ENCODE results near the gene SLC25A24. TPM values are rescaled to one million over a fixed set of nuclear protein-coding genes. Genes with fewer than 3 reads are reported as not detected.
"Not testable (repeated sequence)": the region's sequence is repeated elsewhere in the genome, so short reads cannot be mapped to it uniquely, and the experiment has no call there.

The SLC25A24 gene
- total and polyA plus RNA-seq, 5 donors = 8.8 to 18.1 (median 16.0) TPM

DNA sequence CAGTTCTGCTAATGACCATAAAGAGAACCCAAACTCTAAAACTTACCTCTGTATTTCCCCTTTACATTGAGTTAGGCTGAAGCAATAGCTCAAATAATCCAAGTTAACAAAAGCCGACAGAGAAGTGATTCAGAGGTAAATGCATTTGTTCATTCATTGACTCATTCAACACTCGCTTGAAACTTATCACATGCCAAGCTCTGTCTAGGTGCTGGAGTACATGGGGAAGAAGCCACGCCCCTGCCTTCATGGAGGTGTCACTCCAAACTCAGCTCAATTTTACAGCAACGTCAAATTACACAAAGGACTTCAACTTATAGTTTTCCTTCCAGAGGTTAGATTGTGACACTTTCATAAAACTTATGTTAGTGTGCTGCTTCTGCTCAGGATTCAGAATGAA lies 45.8 kb downstream of the SLC25A24 start:
- no peak for ATAC-seq
- WGBS = 73% methylated on average over 4 of the region's 4 CpGs

DNA sequence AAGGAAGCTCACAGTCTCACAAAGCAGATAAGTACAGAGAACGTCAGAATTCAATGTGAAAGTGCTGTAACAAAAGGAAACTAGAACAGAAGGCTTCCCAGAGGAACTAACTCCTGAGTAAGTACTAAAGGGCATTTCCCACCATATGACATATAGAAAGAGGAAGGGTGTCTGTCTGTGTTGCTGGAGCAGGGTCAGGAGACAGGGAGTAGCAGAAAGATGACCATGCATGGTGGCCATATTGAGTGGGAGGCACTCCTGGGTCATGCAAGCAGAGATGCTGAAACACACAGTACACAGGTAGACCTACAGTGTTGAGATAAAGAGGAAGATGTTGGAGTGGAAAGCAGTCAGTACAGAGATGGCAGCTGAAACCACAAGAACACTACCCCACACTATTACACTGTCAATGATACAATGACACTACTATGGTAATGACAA lies 47.3 kb downstream of the SLC25A24 start:
- DNase-seq (no peak), ATAC-seq (peak; percentile 43 to 56)
- H3K4me1 ChIP-seq (ENCODE audit: control insufficient read depth, insufficient read depth, low read length) = peaks cover 5% of the 10 kb centered on the region
- H3K4me3 ChIP-seq (ENCODE audit: low read length) = no peak overlapping the region
- no peaks in the 10 kb centered on the region for H3K9me3 ChIP-seq (ENCODE audit: control insufficient read depth, low read length)
- H3K27me3 ChIP-seq (ENCODE audit: control insufficient read depth, insufficient read depth) = no peaks in the 10 kb centered on the region
- intact Hi-C loops (cut with DNase I) = no loop called here
- no peak overlapping the region for H3K27ac ChIP-seq (ENCODE audit: low read length)
- WGBS = 70% methylated on average over 1 of the region's 1 CpG

More for the DNA sequence above, 45.8 kb downstream of the SLC25A24 start:
- DNase-seq = no peak
- Histone ChIP-seq H3K27me3 (ENCODE audit: control insufficient read depth, insufficient read depth) (no peaks in the 10 kb centered on the region), H3K27ac (ENCODE audit: low read length) (no peak overlapping the region), H3K4me3 (ENCODE audit: low read length) (no peak overlapping the region), H3K4me1 (ENCODE audit: control insufficient read depth, insufficient read depth, low read length) (peaks cover 5% of the 10 kb centered on the region), H3K9me3 (ENCODE audit: control insufficient read depth, low read length) (no peaks in the 10 kb centered on the region)
- intact Hi-C loops (cut with DNase I) = no loop called here

- DNase-seq (no peak), ATAC-seq (no peak)
- intact Hi-C loops (cut with DNase I) = no loop called here
- H3K27me3 ChIP-seq (ENCODE audit: control insufficient read depth, insufficient read depth) = no peaks in the 10 kb centered on the region
- no peak overlapping the region for H3K4me3 ChIP-seq (ENCODE audit: low read length)
- WGBS = 94% methylated on average over 1 of the region's 1 CpG
- no peak overlapping the region for H3K27ac ChIP-seq (ENCODE audit: low read length)
- peaks cover 5% of the 10 kb centered on the region for H3K4me1 ChIP-seq (ENCODE audit: control insufficient read depth, insufficient read depth, low read length)
- H3K9me3 ChIP-seq (ENCODE audit: control insufficient read depth, low read length) = no peaks in the 10 kb centered on the region
These were observed 48.6 kb downstream of the SLC25A24 start for GRCh38 chr1:108151548-108151947.

GRCh38 chr1:108149796-108150467 lies 50.2 kb downstream of the SLC25A24 start:
- Histone ChIP-seq H3K9me3 (ENCODE audit: control insufficient read depth, low read length) (no peaks in the 10 kb centered on the region), H3K27ac (ENCODE audit: low read length) (no peak overlapping the region), H3K4me3 (ENCODE audit: low read length) (no peak overlapping the region), H3K27me3 (ENCODE audit: control insufficient read depth, insufficient read depth) (no peaks in the 10 kb centered on the region), H3K4me1 (ENCODE audit: control insufficient read depth, insufficient read depth, low read length) (peaks cover 2% of the 10 kb centered on the region)
- DNase-seq (no peak), ATAC-seq (no peak)
- intact Hi-C loops (cut with DNase I) = no loop called here
- 59% methylated on average over 3 of the region's 3 CpGs for WGBS

GRCh38 chr1:108144569-108144968 lies 55.6 kb downstream of the SLC25A24 start:
- intact Hi-C loops (cut with DNase I); H3K27ac ChIP-seq (ENCODE audit: low read length); DNase-seq; H3K4me1 ChIP-seq (ENCODE audit: control insufficient read depth, insufficient read depth, low read length); H3K9me3 ChIP-seq (ENCODE audit: control insufficient read depth, low read length); ATAC-seq; H3K4me3 ChIP-seq (ENCODE audit: low read length); H3K27me3 ChIP-seq (ENCODE audit: control insufficient read depth, insufficient read depth): not testable (repeated sequence)
- WGBS = 100% methylated on average over 1 of the region's 1 CpG

- intact Hi-C loops (cut with DNase I) = no loop called here
- Histone ChIP-seq H3K4me3 (ENCODE audit: low read length) (no peak overlapping the region), H3K27me3 (ENCODE audit: control insufficient read depth, insufficient read depth) (no peaks in the 10 kb centered on the region), H3K27ac (ENCODE audit: low read length) (no peak overlapping the region), H3K4me1 (ENCODE audit: control insufficient read depth, insufficient read depth, low read length) (no peaks in the 10 kb centered on the region), H3K9me3 (ENCODE audit: control insufficient read depth, low read length) (no peaks in the 10 kb centered on the region)
- WGBS = 89% methylated on average over 6 of the region's 6 CpGs
- ATAC-seq (no peak), DNase-seq (no peak)
These were observed 57.3 kb downstream of the SLC25A24 start for GRCh38 chr1:108142773-108143394.

DNA sequence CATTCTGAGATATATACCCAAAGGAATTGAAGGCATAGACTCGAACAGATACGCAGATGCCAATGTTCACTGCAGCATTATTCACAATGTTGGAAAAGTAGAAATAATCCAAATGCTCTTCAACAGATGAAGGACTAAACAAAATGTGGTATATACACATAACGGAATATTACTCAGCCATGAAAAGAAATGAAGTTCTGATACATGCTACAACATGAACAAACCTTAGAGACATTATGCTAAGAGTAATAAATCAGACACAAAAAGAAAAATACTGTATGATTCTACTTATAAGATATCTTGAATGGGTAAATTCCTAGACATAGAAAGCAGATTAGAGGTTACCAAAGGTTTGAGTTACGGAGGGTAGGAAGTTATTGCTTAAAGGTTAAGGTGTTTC lies 57.9 kb downstream of the SLC25A24 start:
- Histone ChIP-seq H3K4me3 (ENCODE audit: low read length) (no peak overlapping the region), H3K27ac (ENCODE audit: low read length) (no peak overlapping the region), H3K4me1 (ENCODE audit: control insufficient read depth, insufficient read depth, low read length) (no peaks in the 10 kb centered on the region), H3K9me3 (ENCODE audit: control insufficient read depth, low read length) (no peaks in the 10 kb centered on the region), H3K27me3 (ENCODE audit: control insufficient read depth, insufficient read depth) (no peaks in the 10 kb centered on the region)
- intact Hi-C loops (cut with DNase I) = no loop called here
- no peak for ATAC-seq
- 94% methylated on average over 4 of the region's 4 CpGs for WGBS
- no peak for DNase-seq

GRCh38 chr1:108141621-108142020 lies 58.5 kb downstream of the SLC25A24 start:
- H3K4me3 ChIP-seq (ENCODE audit: low read length) = no peak overlapping the region
- no peak for DNase-seq
- intact Hi-C loops (cut with DNase I) = no loop called here
- no peaks in the 10 kb centered on the region for H3K9me3 ChIP-seq (ENCODE audit: control insufficient read depth, low read length)
- 82% methylated on average over 3 of the region's 3 CpGs for WGBS
- no peak overlapping the region for H3K27ac ChIP-seq (ENCODE audit: low read length)
- ATAC-seq = no peak
- H3K4me1 ChIP-seq (ENCODE audit: control insufficient read depth, insufficient read depth, low read length) = no peaks in the 10 kb centered on the region
- no peaks in the 10 kb centered on the region for H3K27me3 ChIP-seq (ENCODE audit: control insufficient read depth, insufficient read depth)

DNA sequence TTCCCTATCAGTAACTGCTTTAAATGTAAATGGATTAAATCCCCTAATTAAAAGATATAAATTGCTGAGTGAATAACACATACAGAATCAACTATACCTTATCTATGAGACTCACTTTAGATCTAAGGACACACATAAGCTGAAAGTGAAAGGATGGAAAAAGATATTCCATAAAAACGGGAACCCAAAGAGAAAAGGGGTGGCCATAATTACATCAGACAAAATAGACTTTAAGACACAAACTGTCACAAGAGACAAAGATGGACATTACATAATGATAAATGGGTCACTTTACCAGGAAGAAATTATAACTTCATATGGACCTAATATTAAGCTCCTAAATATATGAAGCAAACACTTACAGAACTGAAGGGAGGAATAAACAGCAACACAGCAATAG lies 59.2 kb downstream of the SLC25A24 start:
- Histone ChIP-seq H3K27ac (ENCODE audit: low read length) (no peak overlapping the region), H3K9me3 (ENCODE audit: control insufficient read depth, low read length) (no peaks in the 10 kb centered on the region), H3K4me1 (ENCODE audit: control insufficient read depth, insufficient read depth, low read length) (no peaks in the 10 kb centered on the region), H3K4me3 (ENCODE audit: low read length) (no peak overlapping the region), H3K27me3 (ENCODE audit: control insufficient read depth, insufficient read depth) (no peaks in the 10 kb centered on the region)
- no peak for DNase-seq
- WGBS = 96% methylated on average over 1 of the region's 1 CpG
- ATAC-seq = no peak
- intact Hi-C loops (cut with DNase I) = no loop called here

- intact Hi-C loops (cut with DNase I) = no loop called here
- H3K27me3 ChIP-seq (ENCODE audit: control insufficient read depth, insufficient read depth) = no peaks in the 10 kb centered on the region
- no peak overlapping the region for H3K4me3 ChIP-seq (ENCODE audit: low read length)
- no peaks in the 10 kb centered on the region for H3K4me1 ChIP-seq (ENCODE audit: control insufficient read depth, insufficient read depth, low read length)
- WGBS = 75% methylated on average over 1 of the region's 1 CpG
- no peak for ATAC-seq
- no peaks in the 10 kb centered on the region for H3K9me3 ChIP-seq (ENCODE audit: control insufficient read depth, low read length)
- no peak overlapping the region for H3K27ac ChIP-seq (ENCODE audit: low read length)
- no peak for DNase-seq
These were observed 60.0 kb downstream of the SLC25A24 start for GRCh38 chr1:108140177-108140576.

GRCh38 chr1:108139555-108139954 lies 60.6 kb downstream of the SLC25A24 start:
- 99% methylated on average over 8 of the region's 8 CpGs for WGBS
- intact Hi-C loops (cut with DNase I); H3K27me3 ChIP-seq (ENCODE audit: control insufficient read depth, insufficient read depth); DNase-seq; H3K4me3 ChIP-seq (ENCODE audit: low read length); H3K27ac ChIP-seq (ENCODE audit: low read length); ATAC-seq; H3K9me3 ChIP-seq (ENCODE audit: control insufficient read depth, low read length); H3K4me1 ChIP-seq (ENCODE audit: control insufficient read depth, insufficient read depth, low read length): not testable (repeated sequence)

Measured in right cardiac atrium (tissue), 5 donors.